ENCODE measurements around the gene MAML3.
A peak's percentile ranks its signal among the peaks of the same experiment; 100 is the strongest.

MAML3 gene

GRCh38 chr4:139889264-139889663 lies 264.7 kb downstream of the MAML3 start:
- DNase-seq, result no peak

GRCh38 chr4:139887962-139888735 lies 265.8 kb downstream of the MAML3 start:
- no peak for DNase-seq

GRCh38 chr4:139887376-139887802 lies 266.6 kb downstream of the MAML3 start:
- DNase-seq, result no peak

DNA sequence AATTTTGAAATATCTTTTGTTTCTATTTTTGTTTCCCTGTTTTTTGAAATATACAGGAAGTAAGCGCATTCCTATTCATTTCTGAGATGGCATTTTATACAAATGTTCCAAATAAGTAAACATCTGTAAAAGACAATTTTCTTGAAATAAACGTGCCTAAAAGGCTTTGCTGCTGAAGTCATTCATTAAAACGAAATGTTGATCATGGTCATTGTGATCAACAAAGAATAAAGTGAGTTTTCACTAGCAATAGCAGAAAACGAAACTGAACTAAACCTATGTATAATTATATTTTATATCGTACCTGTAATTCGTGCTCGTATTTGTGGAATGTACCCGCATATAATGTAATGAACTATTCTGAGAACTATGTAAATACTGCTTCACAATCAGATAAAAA lies 267.2 kb downstream of the MAML3 start:
- DNase-seq, result no peak

DNA sequence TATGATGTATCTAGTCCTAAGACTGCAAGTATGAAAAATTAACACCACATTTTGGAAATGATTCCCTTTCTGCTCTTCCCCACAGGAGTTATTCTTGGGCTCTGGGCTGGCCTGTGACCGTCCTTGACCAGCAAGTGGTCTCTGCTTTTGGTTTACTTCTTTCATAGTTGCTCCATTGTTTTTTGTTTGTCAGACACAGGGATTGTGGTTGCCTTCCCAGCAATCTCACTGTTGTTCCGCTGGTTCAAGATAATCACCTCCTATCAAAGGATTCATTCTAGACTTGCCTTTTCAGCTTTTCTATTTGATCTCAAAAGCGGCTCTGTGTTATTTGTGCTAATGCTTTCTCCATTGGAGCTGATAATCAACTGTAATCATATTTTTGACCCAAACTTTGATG lies 269.5 kb downstream of the MAML3 start:
- DNase-seq, result no peak

GRCh38 chr4:139880841-139881240 lies 273.1 kb downstream of the MAML3 start:
- no peak for DNase-seq

DNA sequence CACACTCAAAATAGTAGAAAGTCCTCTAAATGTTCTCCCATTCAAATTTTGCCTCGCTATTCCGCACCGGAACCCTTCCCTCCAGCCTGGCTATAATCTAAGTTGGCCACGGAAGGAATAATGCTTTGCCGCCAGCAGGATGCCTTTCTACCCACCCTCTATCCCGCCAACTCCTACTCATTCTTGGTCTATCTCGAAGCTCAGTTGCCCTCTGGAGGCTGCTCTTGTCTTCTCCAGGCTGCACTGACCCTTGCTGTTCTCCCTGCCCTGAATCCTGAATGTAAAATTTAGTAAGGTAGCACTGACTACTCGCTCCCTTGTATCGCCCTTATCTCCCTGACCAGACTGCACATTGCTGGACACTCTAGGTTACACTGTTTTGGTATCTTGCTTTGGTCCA lies 275.9 kb downstream of the MAML3 start:
- DNase-seq, result no peak

- no peak for DNase-seq
These were observed 277.5 kb downstream of the MAML3 start for GRCh38 chr4:139876337-139876941.

DNA sequence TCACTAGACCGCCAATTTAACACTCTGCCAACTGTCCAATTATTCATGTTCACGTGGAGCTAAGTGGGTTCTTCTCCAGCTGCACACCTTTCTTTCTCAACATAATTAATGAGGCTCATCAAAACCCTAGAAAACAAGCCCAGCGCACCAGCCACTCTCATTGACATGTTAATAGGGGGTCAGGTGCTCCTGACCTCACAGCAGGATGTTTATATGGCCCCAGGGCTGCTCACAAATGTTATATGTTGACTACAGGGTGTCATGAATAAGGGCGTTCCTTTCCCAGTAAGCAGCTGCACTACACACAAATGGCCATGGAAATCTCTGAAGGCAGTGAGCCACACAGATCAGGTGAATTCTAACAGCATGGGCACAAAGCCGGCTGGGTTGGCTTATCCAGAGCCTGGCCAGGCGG lies 278.6 kb downstream of the MAML3 start:
- DNase-seq, result no peak

- DNase-seq, result no peak
These were observed 280.7 kb downstream of the MAML3 start for GRCh38 chr4:139873111-139873860.

DNA sequence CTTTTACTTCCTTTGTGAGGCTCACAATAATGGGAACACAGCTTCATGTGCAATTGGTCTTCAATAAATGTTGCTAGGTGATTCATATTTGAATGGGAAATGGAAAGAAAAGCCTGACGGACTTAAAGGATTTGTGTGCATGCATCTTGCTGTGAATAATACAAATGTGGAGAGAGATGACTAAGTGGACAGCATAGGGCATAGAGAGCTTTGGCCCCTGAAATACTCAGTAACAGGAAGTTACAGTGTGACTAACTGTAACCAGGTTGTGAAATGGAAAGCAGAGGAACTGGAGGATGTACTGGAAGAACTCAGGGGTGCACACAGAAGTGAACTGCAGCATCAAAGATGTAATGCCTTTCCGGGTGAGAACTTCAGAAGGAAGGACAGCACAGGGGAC lies 281.7 kb downstream of the MAML3 start:
- peak; percentile 95 for DNase-seq

DNA sequence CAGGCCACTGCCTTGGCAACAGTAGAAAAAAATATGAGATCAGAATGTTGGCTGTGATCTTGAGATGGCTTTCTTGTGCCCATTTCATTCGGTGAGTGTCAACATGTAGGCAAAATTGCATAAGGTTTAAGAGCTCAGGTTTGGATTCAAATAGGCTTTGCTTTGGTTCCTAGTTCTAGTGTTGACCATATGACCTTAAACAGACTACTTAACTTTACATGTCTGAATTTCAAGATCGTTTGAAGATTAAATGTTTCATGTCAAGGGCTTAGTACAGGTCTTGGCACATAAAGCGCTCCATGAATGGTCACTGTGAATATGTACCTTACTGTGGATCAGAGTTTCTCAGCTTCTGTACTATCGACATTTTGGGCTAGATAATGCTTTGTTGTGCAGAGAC lies 284.2 kb downstream of the MAML3 start:
- DNase-seq, result no peak

GRCh38 chr4:139866276-139866962 lies 287.6 kb downstream of the MAML3 start:
- DNase-seq, result no peak

GRCh38 chr4:139865537-139865936 lies 288.4 kb downstream of the MAML3 start:
- DNase-seq, result no peak

- DNase-seq, result no peak
These were observed 290.5 kb downstream of the MAML3 start for GRCh38 chr4:139863531-139863930.

DNA sequence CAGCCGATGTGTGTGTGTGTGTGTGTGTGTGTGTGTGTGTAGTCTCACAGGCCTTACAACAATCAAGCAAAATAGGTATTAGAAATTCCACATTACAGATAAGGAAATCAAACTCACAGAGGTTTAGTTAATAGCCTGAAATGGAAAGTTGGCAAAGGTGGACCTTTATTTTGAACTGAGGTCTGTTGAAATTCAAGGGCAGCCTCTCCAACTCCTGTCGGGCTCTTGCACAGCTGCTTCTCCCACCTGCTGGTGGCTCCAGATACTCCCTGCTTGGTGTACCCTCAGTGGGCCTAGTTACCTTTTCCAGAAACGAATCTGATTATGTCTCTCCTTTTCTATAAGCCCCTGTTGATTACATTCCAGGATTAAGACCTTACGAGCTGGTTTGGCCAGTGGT lies 292.5 kb downstream of the MAML3 start:
- DNase-seq, result no peak

DNA sequence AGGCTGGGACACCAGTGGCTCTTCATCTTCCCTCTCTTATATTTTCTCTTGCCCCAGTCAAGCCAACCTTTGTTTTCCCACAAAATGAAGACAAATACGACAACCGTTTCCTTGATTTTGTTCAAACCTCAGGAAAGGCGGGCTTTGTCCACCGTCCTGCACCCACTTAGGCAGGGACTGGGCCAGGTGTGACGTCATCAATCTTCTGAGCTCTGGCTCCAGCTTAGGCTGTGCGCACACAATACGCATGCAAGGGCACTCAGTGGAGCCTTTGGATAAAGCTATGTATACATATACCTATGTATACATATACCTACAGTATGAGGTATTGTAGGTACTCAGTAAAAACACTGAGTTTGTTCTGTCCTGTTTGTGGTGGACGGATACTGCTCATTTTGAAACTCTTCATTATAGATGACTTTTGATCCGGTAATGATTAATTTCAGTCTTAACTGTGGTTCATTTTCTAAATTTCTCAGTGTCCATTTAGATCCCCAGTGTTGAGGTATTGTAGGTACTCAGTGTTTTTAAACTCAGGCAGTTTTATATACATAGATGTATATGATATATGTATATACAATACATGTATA lies 293.5 kb downstream of the MAML3 start:
- DNase-seq, result no peak

DNA sequence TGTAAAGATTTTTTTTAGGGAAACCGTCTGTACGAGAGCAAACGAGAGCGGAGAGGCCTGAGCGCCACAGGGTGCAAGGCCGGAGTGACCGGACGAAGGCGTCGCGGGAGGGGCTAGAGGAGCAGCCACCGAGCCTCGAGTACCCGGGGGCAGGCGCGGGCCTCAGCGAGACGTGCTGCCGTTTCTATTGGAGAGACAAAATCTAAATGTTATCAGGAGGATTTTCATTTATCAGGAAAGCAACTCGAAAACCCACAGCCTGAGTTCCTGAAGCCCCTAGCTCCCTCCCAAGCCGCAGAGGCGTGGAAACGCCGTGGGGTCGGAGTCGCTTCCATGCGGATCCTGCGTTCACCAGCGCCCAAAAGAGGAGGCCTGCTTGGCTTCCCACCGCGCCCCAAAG lies 294.1 kb downstream of the MAML3 start:
- no peak for DNase-seq

DNA sequence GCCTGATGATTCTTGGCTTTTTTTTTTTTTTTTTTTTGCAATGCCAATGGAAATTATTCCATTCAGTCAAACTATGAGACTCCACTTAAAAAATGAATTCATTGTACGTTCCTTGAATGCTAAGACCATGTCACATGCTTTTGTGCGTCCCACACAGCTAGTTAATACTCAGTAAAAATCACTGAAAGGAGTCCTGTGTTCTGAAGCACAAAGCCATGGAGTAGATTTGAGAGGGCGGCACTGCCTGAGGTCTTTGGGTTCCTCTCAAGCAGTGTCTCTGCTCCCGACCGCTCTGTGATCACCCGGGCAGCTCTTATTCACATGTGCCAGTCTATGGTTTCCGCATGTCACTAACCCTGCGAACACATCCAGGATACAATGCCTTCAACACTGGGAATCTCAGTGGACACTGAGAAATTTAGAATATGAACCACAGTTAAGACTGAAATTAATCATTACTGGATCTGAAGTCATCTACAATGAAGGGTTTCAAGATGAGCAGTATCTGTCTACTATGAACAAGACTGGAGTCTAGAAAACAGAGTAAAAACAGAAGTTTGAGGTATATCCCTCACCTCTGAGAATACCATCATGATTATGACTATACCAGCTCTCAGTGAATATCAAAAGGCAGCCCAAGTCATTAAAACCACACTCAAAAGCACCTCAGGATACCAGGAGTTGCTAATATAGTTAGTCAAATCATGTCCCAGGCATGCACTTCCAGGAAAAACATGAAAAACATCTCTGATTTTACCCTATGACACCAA lies 295.4 kb downstream of the MAML3 start:
- no peak for DNase-seq

DNA sequence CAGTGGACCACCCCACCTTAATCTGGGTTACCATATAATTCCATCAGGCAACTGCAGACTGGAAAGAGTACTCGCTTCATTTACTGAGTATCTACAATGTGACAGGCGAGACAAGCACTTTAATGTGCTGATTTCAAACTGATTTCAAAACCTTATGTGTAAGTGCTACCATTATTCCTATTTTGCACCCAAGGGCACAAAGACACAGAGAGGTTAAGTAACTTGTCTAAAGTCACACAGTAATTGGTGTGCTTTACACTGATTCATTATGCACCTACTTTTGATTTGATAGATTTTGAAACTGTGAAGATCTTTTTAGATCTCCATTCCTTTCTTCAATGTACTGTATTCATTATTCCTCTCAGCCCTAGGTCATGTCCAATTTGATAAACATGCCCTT lies 296.0 kb downstream of the MAML3 start:
- DNase-seq, result no peak

GRCh38 chr4:139857021-139857420 lies 297.0 kb downstream of the MAML3 start:
- DNase-seq, result peak; percentile 10
